HCT116 (cell line): ENCODE measurements around the gene MAGEA8. TPM values are rescaled to one million over a fixed set of nuclear protein-coding genes. Genes with fewer than 3 reads are reported as not detected.

ENCODE experiments used
- ATAC-seq: fragments of 200-7000 bp; cut with Tn5 transposase; 2 replicates; pipeline ENCODE4 v1.9.1; 2020; ENCODE audit warnings: mild to moderate bottlenecking, moderate library complexity
- BruUV-seq: library from RNA; stranded (reverse); fragments of 400-500 nt; replicated peaks from 2 replicates; lab custom pipeline; 2021; lab: Mats Ljungman, UMichigan
- CTCF ChIA-PET: fragments of 300-600 bp; sonication (Branson Sonifier 250); formaldehyde crosslinking; loops from one replicate; lab custom pipeline; 2021; ENCODE audit warnings: antibody characterized with exemption; lab: Charles Lee
- POLR2A ChIA-PET: fragments of 300-600, 350-600 bp; sonication (Branson Sonifier 250); formaldehyde crosslinking; loops from one replicate; lab custom pipeline; 2021; ENCODE audit warnings: antibody characterized with exemption; lab: Charles Lee
- RAD21 ChIA-PET, 2 experiments: fragments of 300-600 bp; sonication (Branson Sonifier 250); formaldehyde crosslinking; loops; one replicate each; lab custom pipeline; 2023; ENCODE audit warnings: low total read pairs in 2 of 2; ENCODE audit not compliant: uncharacterized antibody in 2 of 2, unreplicated experiment in 2 of 2, low non-redundant PET in 1 of 2; lab: Charles Lee
- DNase-seq: peaks from one replicate; pipeline ENCODE4 v3.0.0-alpha.2; 2010; ENCODE audit warnings: low read depth, low spot score
- H2AFZ ChIP-seq: fragments of 200-600 bp; shearing (Covaris generic), sonication (generic); 2 replicates; pipeline ENCODE4 v1.6.1; 2017; ENCODE audit warnings: low read depth, mixed run types, mixed read lengths, antibody characterized with exemption, low read length; ENCODE audit not compliant: poor library complexity, severe bottlenecking
- H3K27ac ChIP-seq: 2 replicates; pipeline ENCODE4 v1.5.1; 2012; ENCODE audit warnings: low read depth, low read length
- H3K27me3 ChIP-seq: fragments of 200-600 bp; sonication (generic); 2 replicates; pipeline ENCODE4 v1.6.1; 2016; ENCODE audit warnings: mixed run types, low read length, mixed read lengths; ENCODE audit not compliant: insufficient read depth
- H3K36me3 ChIP-seq, 2 experiments: fragments of 200-500 bp in 1 of 2; fragments of 200-600 bp in 1 of 2; sonication (Bioruptor generic) in 1 of 2; sonication (generic) in 1 of 2; 2 replicates each; pipeline versions ENCODE4 v1.5.1 to v1.6.1; 2014 to 2016; ENCODE audit warnings: low read length in 2 of 2, inconsistent platforms in 1 of 2, mixed read lengths in 1 of 2, mixed run types in 1 of 2; ENCODE audit not compliant: insufficient read depth in 2 of 2, control insufficient read depth in 1 of 2
- H3K4me1 ChIP-seq, 2 experiments: fragments of 200-600 bp in 1 of 2; sonication (generic) in 1 of 2; 2 replicates each; pipeline versions ENCODE4 v1.5.1 to v1.6.1; 2012 to 2017; ENCODE audit warnings: low read length in 2 of 2, inconsistent platforms in 1 of 2, mild to moderate bottlenecking in 1 of 2, mixed read lengths in 1 of 2, mixed run types in 1 of 2, moderate library complexity in 1 of 2; ENCODE audit not compliant: insufficient read depth in 2 of 2, control insufficient read depth in 1 of 2
- H3K4me2 ChIP-seq: fragments of 200-600 bp; sonication (generic); 2 replicates; pipeline ENCODE4 v1.6.1; 2017; ENCODE audit warnings: mixed run types, low read length, mixed read lengths
- H3K4me3 ChIP-seq, 2 experiments: fragments of 200-600 bp in 1 of 2; sonication (generic) in 1 of 2; replicated peaks in 1 of 2; 2 replicates each; pipeline ENCODE4 v1.5.1; 2011 to 2016; ENCODE audit warnings: low read length in 2 of 2, control low read depth in 1 of 2, low read depth in 1 of 2, mild to moderate bottlenecking in 1 of 2, mixed read lengths in 1 of 2, mixed run types in 1 of 2
- H3K79me2 ChIP-seq: fragments of 200-600 bp; sonication (generic); 2 replicates; pipeline ENCODE4 v1.6.1; 2017; ENCODE audit warnings: mild to moderate bottlenecking, mixed run types, low read length, moderate library complexity, mixed read lengths; ENCODE audit not compliant: insufficient read depth
- H3K9ac ChIP-seq: fragments of 200-600 bp; sonication (generic); 2 replicates; pipeline ENCODE4 v1.6.1; 2016; ENCODE audit warnings: low read length, mixed read lengths
- H3K9me2 ChIP-seq: fragments of 200-600 bp; sonication (generic), shearing (Covaris generic); 2 replicates; pipeline ENCODE4 v1.6.1; 2017; ENCODE audit warnings: mixed run types, mild to moderate bottlenecking, moderate library complexity; ENCODE audit not compliant: insufficient read depth
- H3K9me3 ChIP-seq, 2 experiments: fragments of 200-500 bp in 1 of 2; fragments of 200-600 bp in 1 of 2; sonication (Bioruptor generic) in 1 of 2; sonication (generic) in 1 of 2; 2 replicates each; pipeline ENCODE4 v1.6.1; 2014 to 2017; ENCODE audit warnings: low read length in 2 of 2, mixed read lengths in 2 of 2, inconsistent platforms in 1 of 2, low read depth in 1 of 2, mild to moderate bottlenecking in 1 of 2, mixed run types in 1 of 2, moderate library complexity in 1 of 2; ENCODE audit not compliant: control insufficient read depth in 1 of 2, insufficient read depth in 1 of 2
- H4K20me1 ChIP-seq: fragments of 200-600 bp; sonication (generic), shearing (Covaris generic); 2 replicates; pipeline ENCODE4 v1.6.1; 2017; ENCODE audit warnings: mixed run types, mild to moderate bottlenecking, moderate library complexity; ENCODE audit not compliant: insufficient read depth
- ELF1 ChIP-seq: IDR thresholded peaks from 2 replicates; pipeline ENCODE4 v1.6.1; 2012; ENCODE audit warnings: low read depth, borderline replicate concordance
- FOSL1 ChIP-seq: IDR thresholded peaks from 2 replicates; pipeline ENCODE4 v1.6.1; 2012; ENCODE audit warnings: low read depth
- POLR2A ChIP-seq: IDR thresholded peaks from 2 replicates; pipeline ENCODE4 v1.7.0; 2011; ENCODE audit warnings: borderline replicate concordance; ENCODE audit not compliant: insufficient read depth, insufficient read length; ENCODE audit errors: extremely low read depth
- POLR2AphosphoS5 ChIP-seq: IDR thresholded peaks from 2 replicates; pipeline ENCODE4 v1.6.1; 2011; ENCODE audit warnings: mild to moderate bottlenecking, low read depth, low read length, moderate library complexity
- RAD21 ChIP-seq: IDR thresholded peaks from 2 replicates; pipeline ENCODE4 v1.6.1; 2012; ENCODE audit warnings: low read depth, mild to moderate bottlenecking
- SP1 ChIP-seq: IDR thresholded peaks from 2 replicates; pipeline ENCODE4 v1.6.1; 2012; ENCODE audit warnings: low read depth
- TCF7L2 ChIP-seq: IDR thresholded peaks from 2 replicates; pipeline ENCODE4 v1.7.0; 2011; ENCODE audit warnings: borderline replicate concordance, inconsistent platforms; ENCODE audit not compliant: insufficient read depth, insufficient read length; ENCODE audit errors: extremely low read depth
- YY1 ChIP-seq: IDR thresholded peaks from 2 replicates; pipeline ENCODE4 v1.6.1; 2011; ENCODE audit warnings: low read length, low read depth, moderate library complexity, mild to moderate bottlenecking; ENCODE audit not compliant: insufficient replicate concordance; ENCODE audit errors: extremely low read depth
- ZFX ChIP-seq: fragments of 450-650 bp; IDR thresholded peaks from 2 replicates; pipeline ENCODE4 v1.6.1; 2017
- ZNF274 ChIP-seq: fragments of 200-500 bp; sonication (Bioruptor generic); IDR thresholded peaks from 2 replicates; pipeline ENCODE4 v1.6.1; 2014; ENCODE audit warnings: mild to moderate bottlenecking, low read depth, low read length, inconsistent platforms
- intact Hi-C: fragments of 100-400 bp; cut with micrococcal nuclease; formaldehyde crosslinking; loops from 2 replicates; pipeline ENCODE4 v1.10.0; 2022
- total RNA-seq: library from RNA; stranded (reverse); gene quantifications from one replicate; pipeline ENCODE4 v1.2.1, GENCODE V29; 2021; ENCODE audit not compliant: unreplicated experiment
- TF ChIP-seq, protein P1 (sequence below): IDR thresholded peaks from 2 replicates; pipeline ENCODE4 v1.6.1; 2012; ENCODE audit warnings: low read depth
- TF ChIP-seq, protein P2 (sequence below): IDR thresholded peaks from 2 replicates; pipeline ENCODE4 v1.6.1; 2012
- TF ChIP-seq, protein P3 (sequence below): IDR thresholded peaks from 2 replicates; pipeline ENCODE4 v1.6.1; 2012

Gene MAGEA8
- total RNA-seq, 1 experiment from 2014 or later: not detected

- ATAC-seq (no peak), DNase-seq (no peak)
- Histone ChIP-seq H3K79me2 (no peaks in the 10 kb centered on the region), H3K36me3 (no peaks in the 10 kb centered on the region), H3K27ac (no peak overlapping the region), H2AFZ (no peak overlapping the region), H3K9me2 (no peaks in the 10 kb centered on the region), H3K9ac (no peak overlapping the region), H3K4me2 (no peak overlapping the region), H3K27me3 (no peaks in the 10 kb centered on the region), H3K4me3 (no peak overlapping the region), H3K9me3 (no peaks in the 10 kb centered on the region)
- ChIA-PET CTCF (no interaction called here), RAD21 (no interaction called here), POLR2A (no interaction called here)
- TF ChIP-seq POLR2A (no peak), RAD21 (no peak), POLR2AphosphoS5 (no peak), TCF7L2 (no peak), FOSL1 (no peak)
- TF ChIP-seq, protein P1, sequence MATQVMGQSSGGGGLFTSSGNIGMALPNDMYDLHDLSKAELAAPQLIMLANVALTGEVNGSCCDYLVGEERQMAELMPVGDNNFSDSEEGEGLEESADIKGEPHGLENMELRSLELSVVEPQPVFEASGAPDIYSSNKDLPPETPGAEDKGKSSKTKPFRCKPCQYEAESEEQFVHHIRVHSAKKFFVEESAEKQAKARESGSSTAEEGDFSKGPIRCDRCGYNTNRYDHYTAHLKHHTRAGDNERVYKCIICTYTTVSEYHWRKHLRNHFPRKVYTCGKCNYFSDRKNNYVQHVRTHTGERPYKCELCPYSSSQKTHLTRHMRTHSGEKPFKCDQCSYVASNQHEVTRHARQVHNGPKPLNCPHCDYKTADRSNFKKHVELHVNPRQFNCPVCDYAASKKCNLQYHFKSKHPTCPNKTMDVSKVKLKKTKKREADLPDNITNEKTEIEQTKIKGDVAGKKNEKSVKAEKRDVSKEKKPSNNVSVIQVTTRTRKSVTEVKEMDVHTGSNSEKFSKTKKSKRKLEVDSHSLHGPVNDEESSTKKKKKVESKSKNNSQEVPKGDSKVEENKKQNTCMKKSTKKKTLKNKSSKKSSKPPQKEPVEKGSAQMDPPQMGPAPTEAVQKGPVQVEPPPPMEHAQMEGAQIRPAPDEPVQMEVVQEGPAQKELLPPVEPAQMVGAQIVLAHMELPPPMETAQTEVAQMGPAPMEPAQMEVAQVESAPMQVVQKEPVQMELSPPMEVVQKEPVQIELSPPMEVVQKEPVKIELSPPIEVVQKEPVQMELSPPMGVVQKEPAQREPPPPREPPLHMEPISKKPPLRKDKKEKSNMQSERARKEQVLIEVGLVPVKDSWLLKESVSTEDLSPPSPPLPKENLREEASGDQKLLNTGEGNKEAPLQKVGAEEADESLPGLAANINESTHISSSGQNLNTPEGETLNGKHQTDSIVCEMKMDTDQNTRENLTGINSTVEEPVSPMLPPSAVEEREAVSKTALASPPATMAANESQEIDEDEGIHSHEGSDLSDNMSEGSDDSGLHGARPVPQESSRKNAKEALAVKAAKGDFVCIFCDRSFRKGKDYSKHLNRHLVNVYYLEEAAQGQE: no peak
- TF ChIP-seq, all 23 proteins: peak for 0
- BruUV-seq: no TSS peak
- intact Hi-C loops: no loop called here
- H3K4me1 ChIP-seq: no peaks in the 10 kb centered on the region
- H4K20me1 ChIP-seq: no peaks in the 10 kb centered on the region
Measured at GRCh38 chrX:149853925-149854324, 27.1 kb upstream of the MAGEA8 start.

- Histone ChIP-seq H3K9ac (no peak overlapping the region), H3K79me2 (no peaks in the 10 kb centered on the region), H3K4me1 (no peaks in the 10 kb centered on the region), H3K27ac (no peak overlapping the region), H3K9me2 (no peaks in the 10 kb centered on the region), H3K36me3 (no peaks in the 10 kb centered on the region), H3K27me3 (no peaks in the 10 kb centered on the region), H3K4me2 (no peak overlapping the region), H2AFZ (no peak overlapping the region), H4K20me1 (no peaks in the 10 kb centered on the region), H3K9me3 (no peaks in the 10 kb centered on the region), H3K4me3 (no peak overlapping the region)
- ChIA-PET RAD21 (no interaction called here), CTCF (no interaction called here), POLR2A (no interaction called here)
- no peak for DNase-seq
- TF ChIP-seq, protein P2, sequence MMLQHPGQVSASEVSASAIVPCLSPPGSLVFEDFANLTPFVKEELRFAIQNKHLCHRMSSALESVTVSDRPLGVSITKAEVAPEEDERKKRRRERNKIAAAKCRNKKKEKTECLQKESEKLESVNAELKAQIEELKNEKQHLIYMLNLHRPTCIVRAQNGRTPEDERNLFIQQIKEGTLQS: no peak
- TF ChIP-seq SP1: no peak
- TF ChIP-seq ZFX: no peak
- TF ChIP-seq YY1: no peak
- TF ChIP-seq ZNF274: no peak
- no peak for TF ChIP-seq POLR2AphosphoS5
- no peak for TF ChIP-seq TCF7L2
- TF ChIP-seq ELF1: no peak
- TF ChIP-seq, protein P3, sequence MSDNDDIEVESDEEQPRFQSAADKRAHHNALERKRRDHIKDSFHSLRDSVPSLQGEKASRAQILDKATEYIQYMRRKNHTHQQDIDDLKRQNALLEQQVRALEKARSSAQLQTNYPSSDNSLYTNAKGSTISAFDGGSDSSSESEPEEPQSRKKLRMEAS: no peak
- no TSS peak for BruUV-seq
- ATAC-seq: no peak
- intact Hi-C loops: no loop called here
Measured at GRCh38 chrX:149858592-149858991, 22.4 kb upstream of the MAGEA8 start.
